GM23248 (cell line): ENCODE measurements around the gene DMTF1. TPM values are rescaled to one million over a fixed set of nuclear protein-coding genes. Genes with fewer than 3 reads are reported as not detected.

Experiments
- DNase-seq: peaks from one replicate; pipeline ENCODE4 v3.0.0-alpha.2; 2015
- H2AFZ ChIP-seq: fragments of 200-600 bp; sonication (generic); 2 replicates; pipeline ENCODE4 v1.6.1; 2016; ENCODE audit warnings: antibody characterized with exemption
- H3F3A ChIP-seq: fragments of 200-600 bp; sonication (generic); 2 replicates; pipeline ENCODE4 v1.6.1; 2016; ENCODE audit warnings: mild to moderate bottlenecking, antibody characterized with exemption, mixed run types; ENCODE audit not compliant: insufficient read depth
- H3K27ac ChIP-seq: fragments of 200-600 bp; sonication (generic); 2 replicates; pipeline ENCODE4 v1.5.1; 2016; ENCODE audit warnings: mild to moderate bottlenecking
- H3K27me3 ChIP-seq: fragments of 200-600 bp; sonication (generic); replicated peaks from 2 replicates; pipeline ENCODE4 v1.6.1; 2016; ENCODE audit warnings: mild to moderate bottlenecking; ENCODE audit not compliant: insufficient read depth
- H3K36me3 ChIP-seq: fragments of 200-600 bp; sonication (generic); 2 replicates; pipeline ENCODE4 v1.6.1; 2016; ENCODE audit warnings: low read depth, mild to moderate bottlenecking
- H3K4me1 ChIP-seq: fragments of 200-600 bp; sonication (generic); 2 replicates; pipeline ENCODE4 v1.6.1; 2016; ENCODE audit warnings: mild to moderate bottlenecking; ENCODE audit not compliant: insufficient read depth
- H3K4me2 ChIP-seq: fragments of 200-600 bp; sonication (generic); one replicate; pipeline ENCODE4 v1.6.1; 2016; ENCODE audit warnings: mild to moderate bottlenecking; ENCODE audit not compliant: unreplicated experiment
- H3K4me3 ChIP-seq: fragments of 200-600 bp; sonication (generic); 2 replicates; pipeline ENCODE4 v1.5.1; 2016; ENCODE audit warnings: mild to moderate bottlenecking
- H3K79me2 ChIP-seq: fragments of 200-600 bp; sonication (generic); 2 replicates; pipeline ENCODE4 v1.6.1; 2016; ENCODE audit warnings: mild to moderate bottlenecking; ENCODE audit not compliant: insufficient read depth
- H3K9ac ChIP-seq: fragments of 200-600 bp; sonication (generic); 2 replicates; pipeline ENCODE4 v1.6.1; 2016; ENCODE audit warnings: mild to moderate bottlenecking
- H3K9me2 ChIP-seq: fragments of 200-600 bp; sonication (generic); 2 replicates; pipeline ENCODE4 v1.6.1; 2016; ENCODE audit warnings: mixed run types, mild to moderate bottlenecking, moderate library complexity; ENCODE audit not compliant: insufficient read depth
- H3K9me3 ChIP-seq: fragments of 200-600 bp; sonication (generic); one replicate; pipeline ENCODE4 v1.6.1; 2017; ENCODE audit warnings: low read depth
- H4K20me1 ChIP-seq: fragments of 200-600 bp; sonication (generic); 2 replicates; pipeline ENCODE4 v1.6.0; 2016; ENCODE audit not compliant: insufficient read depth
- EZH2 ChIP-seq: fragments of 200-600 bp; sonication (generic); IDR thresholded peaks from 2 replicates; pipeline ENCODE4 v1.6.1; 2018; ENCODE audit warnings: antibody characterized with exemption, mild to moderate bottlenecking; ENCODE audit not compliant: insufficient read depth, poor library complexity, severe bottlenecking
- EZH2phosphoT487 ChIP-seq: fragments of 200-600 bp; sonication (generic); IDR thresholded peaks from 2 replicates; pipeline ENCODE4 v1.6.1; 2018; ENCODE audit warnings: antibody characterized with exemption, moderate library complexity, mild to moderate bottlenecking, low read depth; ENCODE audit not compliant: insufficient read depth
- WGBS, 2 experiments: methylation state at CpG; one replicate each; pipeline ENCODE4 v1.1.6; 2015 to 2017; ENCODE audit warnings: low lambda C conversion rate in 2 of 2, low coverage in 1 of 2; ENCODE audit errors: missing lambda C conversion rate in 2 of 2; 5-methylcytosine and 5-hydroxymethylcytosine counted together
- in situ Hi-C: fragments of 300-500 bp; cut with MboI; formaldehyde crosslinking; loops from 2 replicates; pipeline ENCODE4 v1.15.0; 2020
- polyA plus RNA-seq: library from polyadenylated mRNA; unstranded; fragments of >200 nt; fragmentation: Nextera tagmentation; extraction: Ambion mirVana; gene quantifications from 2 replicates; pipeline ENCODE4 v1.2.1, GENCODE V29; 2016
- total RNA-seq: library from RNA; depleted of rRNA; stranded (reverse); fragments of >200 nt; shearing (Covaris generic); gene quantifications from 2 replicates; pipeline ENCODE4 v1.2.3, GENCODE V29; 2014

The DMTF1 gene
- total and polyA plus RNA-seq, 2 experiments from 2014 or later: 28.4 to 28.6 TPM

GRCh38 chr7:87116315-87116714, 35.9 kb upstream of the DMTF1 start:
- no peak for TF ChIP-seq EZH2phosphoT487
- Histone ChIP-seq H3K9me2 (no peaks in the 10 kb centered on the region), H3F3A (no peaks in the 10 kb centered on the region), H3K36me3 (no peaks in the 10 kb centered on the region), H3K27ac (no peak overlapping the region), H3K9me3 (no peaks in the 10 kb centered on the region), H3K9ac (no peak overlapping the region), H4K20me1 (no peaks in the 10 kb centered on the region), H3K79me2 (no peaks in the 10 kb centered on the region), H2AFZ (no peak overlapping the region), H3K4me1 (no peaks in the 10 kb centered on the region), H3K4me3 (no peak overlapping the region), H3K27me3 (no peaks in the 10 kb centered on the region), H3K4me2 (no peak overlapping the region)
- no peak for DNase-seq
- 65 to 81% methylated on average over 1 of the region's 1 CpG for WGBS, 2 experiments
- in situ Hi-C loops: no loop called here

- no peaks in the 10 kb centered on the region for H3K9me2 ChIP-seq
- no peak for DNase-seq
- no peak overlapping the region for H3K4me2 ChIP-seq
- in situ Hi-C loops: no loop called here
- no peaks in the 10 kb centered on the region for H3K79me2 ChIP-seq
- no peak overlapping the region for H3K9ac ChIP-seq
- no peaks in the 10 kb centered on the region for H4K20me1 ChIP-seq
- TF ChIP-seq EZH2phosphoT487: no peak
- no peak for TF ChIP-seq EZH2
- no peaks in the 10 kb centered on the region for H3K9me3 ChIP-seq
- no peak overlapping the region for H2AFZ ChIP-seq
- no peaks in the 10 kb centered on the region for H3F3A ChIP-seq
- no peak overlapping the region for H3K27ac ChIP-seq
- 0 to 3% methylated on average over 2 of the region's 2 CpGs for WGBS, 2 experiments
- no peak overlapping the region for H3K4me3 ChIP-seq
- no peaks in the 10 kb centered on the region for H3K4me1 ChIP-seq
- H3K36me3 ChIP-seq: no peaks in the 10 kb centered on the region
- H3K27me3 ChIP-seq: no peaks in the 10 kb centered on the region
Observed at GRCh38 chr7:87119581-87119980, 32.7 kb upstream of the DMTF1 start.

DNA sequence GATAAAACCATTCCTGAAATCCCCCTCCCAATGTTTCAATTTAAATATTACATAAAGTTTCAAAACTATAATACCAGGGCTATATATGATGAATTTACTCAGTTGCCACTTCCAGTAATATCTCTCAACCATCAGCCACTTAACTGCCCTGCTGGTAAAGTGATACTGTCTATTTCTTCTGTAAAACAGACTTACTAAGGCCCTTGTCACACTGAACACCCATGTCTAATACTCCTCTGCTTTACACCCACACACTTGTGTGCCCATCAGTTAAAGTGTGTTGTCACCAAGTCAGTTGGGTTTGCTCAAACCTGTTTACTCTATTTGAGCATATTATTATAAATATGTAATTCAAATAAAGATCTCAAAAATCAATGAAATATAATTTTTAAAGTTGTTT, 29.1 kb upstream of the DMTF1 start:
- no peak for DNase-seq
- Histone ChIP-seq H3K4me1 (no peaks in the 10 kb centered on the region), H3K27me3 (no peaks in the 10 kb centered on the region), H2AFZ (no peak overlapping the region), H4K20me1 (no peaks in the 10 kb centered on the region), H3K9me2 (no peaks in the 10 kb centered on the region), H3K9me3 (no peaks in the 10 kb centered on the region), H3K36me3 (no peaks in the 10 kb centered on the region), H3F3A (no peaks in the 10 kb centered on the region), H3K79me2 (no peaks in the 10 kb centered on the region), H3K4me3 (no peak overlapping the region), H3K27ac (no peak overlapping the region), H3K9ac (no peak overlapping the region), H3K4me2 (no peak overlapping the region)
- TF ChIP-seq EZH2 (no peak), EZH2phosphoT487 (no peak)
- in situ Hi-C loops: no loop called here

- H3K9me3 ChIP-seq: no peaks in the 10 kb centered on the region
- no peak overlapping the region for H3K27ac ChIP-seq
- no peaks in the 10 kb centered on the region for H3K79me2 ChIP-seq
- WGBS, 2 experiments: 82 to 94% methylated on average over 7 of the region's 7 CpGs
- DNase-seq: no peak
- no peak overlapping the region for H3K4me2 ChIP-seq
- H3K4me1 ChIP-seq: no peaks in the 10 kb centered on the region
- no peaks in the 10 kb centered on the region for H3K36me3 ChIP-seq
- H3F3A ChIP-seq: no peaks in the 10 kb centered on the region
- H3K9ac ChIP-seq: no peak overlapping the region
- H4K20me1 ChIP-seq: no peaks in the 10 kb centered on the region
- H2AFZ ChIP-seq: no peak overlapping the region
- in situ Hi-C loops: loop anchor here (25.0 kb wide), 1 partner anchor 190 kb away; no protein-coding TSS in a partner anchor
- no peaks in the 10 kb centered on the region for H3K9me2 ChIP-seq
- H3K4me3 ChIP-seq: no peak overlapping the region
- no peak for TF ChIP-seq EZH2phosphoT487
- no peak for TF ChIP-seq EZH2
- no peaks in the 10 kb centered on the region for H3K27me3 ChIP-seq
Observed at GRCh38 chr7:87127019-87127418, 25.2 kb upstream of the DMTF1 start.

- WGBS, 2 experiments: 65 to 69% methylated on average over 4 of the region's 4 CpGs
- no peak overlapping the region for H2AFZ ChIP-seq
- TF ChIP-seq EZH2 (no peak), EZH2phosphoT487 (no peak)
- H3K79me2 ChIP-seq: no peaks in the 10 kb centered on the region
- in situ Hi-C loops: loop anchor here (25.0 kb wide), 1 partner anchor 192 kb away; no protein-coding TSS in a partner anchor
- no peaks in the 10 kb centered on the region for H3F3A ChIP-seq
- H4K20me1 ChIP-seq: no peaks in the 10 kb centered on the region
- no peaks in the 10 kb centered on the region for H3K4me1 ChIP-seq
- H3K9me2 ChIP-seq: no peaks in the 10 kb centered on the region
- no peaks in the 10 kb centered on the region for H3K36me3 ChIP-seq
- H3K27ac ChIP-seq: no peak overlapping the region
- no peak overlapping the region for H3K4me2 ChIP-seq
- no peaks in the 10 kb centered on the region for H3K27me3 ChIP-seq
- H3K9me3 ChIP-seq: no peaks in the 10 kb centered on the region
- no peak for DNase-seq
- no peak overlapping the region for H3K9ac ChIP-seq
- no peak overlapping the region for H3K4me3 ChIP-seq
Observed at GRCh38 chr7:87128861-87129267, 23.4 kb upstream of the DMTF1 start.
